A549 treated with dexamethasone at 1 μM for 4 hours (cell line): ENCODE measurements around the gene CD47. TPM values are rescaled to one million over a fixed set of nuclear protein-coding genes. Genes with fewer than 3 reads are reported as not detected.

Source experiments
- total RNA-seq: library from RNA; stranded (reverse); fragments of 200-300 nt; extraction: Qiagen RNA extraction; gene quantifications from 5 replicates; pipeline ENCODE4 v1.2.3, GENCODE V29; 2022

The CD47 gene
- total RNA-seq: 31.9 to 41.6 TPM (median 37.8 TPM) in 5 replicates

GRCh38 chr3:108090701-108091497 is at the start of gene CD47:
TSS of gene CD47 (minus strand) at chr3:108091031. CDS start at chr3:108090908, 123 bp downstream.

Other genes with a start within 250 kb of the CD47 start
- gene IFT57, start 131.4 kb upstream of the CD47 start, total RNA-seq: 41.8 to 47.7 TPM (median 46.0 TPM) in 5 replicates
- gene HHLA2, start 205.5 kb upstream of the CD47 start, total RNA-seq: 0.05 to 0.34 TPM (median 0.10 TPM) in 4 of 5 replicates, not detected in the other